ENCODE measurements around the gene PRSS57. TPM values are rescaled to one million over a fixed set of nuclear protein-coding genes. Genes with fewer than 3 reads are reported as not detected.

The PRSS57 gene
- total RNA-seq, 2 donors from 2014 or later, result 1.7 TPM; not detected in 1

GRCh38 chr19:728011-728410 is 32.8 kb upstream of the PRSS57 start:
- H3K36me3 ChIP-seq, result no peaks in the 10 kb centered on the region
- WGBS, result 70% methylated on average over 26 of the region's 26 CpGs
- H3K4me1 ChIP-seq (replicated peaks), result no peaks in the 10 kb centered on the region
- no peak overlapping the region for H3K4me3 ChIP-seq
- intact Hi-C loops (cut with DNase I), result no loop called here
- H3K27me3 ChIP-seq (replicated peaks; ENCODE audit: insufficient read depth), result no peaks in the 10 kb centered on the region
- TF ChIP-seq POLR2A (IDR thresholded peaks at IDR 0.05) (no peak), CTCF (IDR thresholded peaks at IDR 0.05) (no peak), POLR2AphosphoS5 (IDR thresholded peaks at IDR 0.05) (peak; percentile 5)
- peak overlapping the region in 1 of 2 donors; percentile 38 for H3K27ac ChIP-seq
- H3K9me3 ChIP-seq, result no peaks in the 10 kb centered on the region
- no peak for DNase-seq (ENCODE audit: low spot score)

GRCh38 chr19:726993-727956 is 32.0 kb upstream of the PRSS57 start:
- DNase-seq (ENCODE audit: low spot score), result no peak
- WGBS, result 84% methylated on average over 43 of the region's 43 CpGs

GRCh38 chr19:725461-726089 is 30.3 kb upstream of the PRSS57 start:
- no peak for TF ChIP-seq POLR2AphosphoS5 (IDR thresholded peaks at IDR 0.05)
- no peak for TF ChIP-seq POLR2A (IDR thresholded peaks at IDR 0.05)
- TF ChIP-seq CTCF (IDR thresholded peaks at IDR 0.05), result no peak
- no peak overlapping the region for H3K4me3 ChIP-seq
- no peaks in the 10 kb centered on the region for H3K9me3 ChIP-seq
- WGBS, result 88% methylated on average over 13 of the region's 13 CpGs
- intact Hi-C loops (cut with DNase I), result no loop called here
- H3K27me3 ChIP-seq (replicated peaks; ENCODE audit: insufficient read depth), result no peaks in the 10 kb centered on the region
- H3K27ac ChIP-seq, result no peak overlapping the region
- H3K4me1 ChIP-seq (replicated peaks), result no peaks in the 10 kb centered on the region
- H3K36me3 ChIP-seq, result no peaks in the 10 kb centered on the region
- no peak for DNase-seq (ENCODE audit: low spot score)

More at GRCh38 chr19:726993-727956, 32.0 kb upstream of the PRSS57 start:
- TF ChIP-seq CTCF (IDR thresholded peaks at IDR 0.05), result no peak
- no peak for TF ChIP-seq POLR2AphosphoS5 (IDR thresholded peaks at IDR 0.05)
- TF ChIP-seq POLR2A (IDR thresholded peaks at IDR 0.05), result no peak
- Histone ChIP-seq H3K4me1 (replicated peaks) (no peaks in the 10 kb centered on the region), H3K27ac (peak overlapping the region in 1 of 2 donors; percentile 38), H3K4me3 (no peak overlapping the region), H3K9me3 (no peaks in the 10 kb centered on the region), H3K27me3 (replicated peaks; ENCODE audit: insufficient read depth) (no peaks in the 10 kb centered on the region), H3K36me3 (no peaks in the 10 kb centered on the region)
- intact Hi-C loops (cut with DNase I), result no loop called here

- intact Hi-C loops (cut with DNase I), result no loop called here
- 91% methylated on average over 18 of the region's 18 CpGs for WGBS
- DNase-seq (ENCODE audit: low spot score), result no peak
- H3K4me1 ChIP-seq (replicated peaks), result no peaks in the 10 kb centered on the region
- no peaks in the 10 kb centered on the region for H3K36me3 ChIP-seq
- no peak overlapping the region for H3K4me3 ChIP-seq
- no peak for TF ChIP-seq POLR2A (IDR thresholded peaks at IDR 0.05)
- no peak for TF ChIP-seq CTCF (IDR thresholded peaks at IDR 0.05)
- no peak for TF ChIP-seq POLR2AphosphoS5 (IDR thresholded peaks at IDR 0.05)
- H3K9me3 ChIP-seq, result no peaks in the 10 kb centered on the region
- no peak overlapping the region for H3K27ac ChIP-seq
- H3K27me3 ChIP-seq (replicated peaks; ENCODE audit: insufficient read depth), result no peaks in the 10 kb centered on the region
Measured at GRCh38 chr19:723714-724113, 28.5 kb upstream of the PRSS57 start.
